ENCODE data around the gene NDUFB4. TPM values are rescaled to one million over a fixed set of nuclear protein-coding genes. Genes with fewer than 3 reads are reported as not detected.

Gene NDUFB4
- total RNA-seq, 1 donor from 2014 or later = 165 TPM

GRCh38 chr3:120555657-120556509, 40.3 kb upstream of the NDUFB4 start:
- Mint-ChIP-seq H3K36me3 (ENCODE audit: insufficient read depth) (no peaks in the 10 kb centered on the region), H3K27ac (no peak overlapping the region), H3K9me3 (ENCODE audit: low read depth) (no peaks in the 10 kb centered on the region), H3K4me1 (ENCODE audit: low read depth) (peaks cover 12% of the 10 kb centered on the region), H3K27me3 (no peaks in the 10 kb centered on the region), H3K4me3 (ENCODE audit: low read depth) (no peak overlapping the region)
- DNase-seq (ENCODE audit: low spot score, unreplicated experiment) = no peak
- TF ChIP-seq CTCF (IDR thresholded peaks at IDR 0.05; ENCODE audit: unreplicated experiment) = no peak

GRCh38 chr3:120557115-120557514, 39.0 kb upstream of the NDUFB4 start:
- Mint-ChIP-seq H3K27ac (no peak overlapping the region), H3K4me3 (ENCODE audit: low read depth) (no peak overlapping the region), H3K27me3 (peaks cover 2% of the 10 kb centered on the region), H3K9me3 (ENCODE audit: low read depth) (no peaks in the 10 kb centered on the region), H3K36me3 (ENCODE audit: insufficient read depth) (no peaks in the 10 kb centered on the region), H3K4me1 (ENCODE audit: low read depth) (peaks cover 14% of the 10 kb centered on the region)
- no peak for TF ChIP-seq CTCF (IDR thresholded peaks at IDR 0.05; ENCODE audit: unreplicated experiment)
- DNase-seq (ENCODE audit: low spot score, unreplicated experiment) = no peak

GRCh38 chr3:120558771-120559241, 37.3 kb upstream of the NDUFB4 start:
- H3K36me3 Mint-ChIP-seq (ENCODE audit: insufficient read depth) = no peaks in the 10 kb centered on the region
- H3K27me3 Mint-ChIP-seq = peaks cover 2% of the 10 kb centered on the region
- H3K9me3 Mint-ChIP-seq (ENCODE audit: low read depth) = no peaks in the 10 kb centered on the region
- DNase-seq (ENCODE audit: low spot score, unreplicated experiment) = peak; percentile 80
- TF ChIP-seq CTCF (IDR thresholded peaks at IDR 0.05; ENCODE audit: unreplicated experiment) = peak; percentile 98
- H3K4me1 Mint-ChIP-seq (ENCODE audit: low read depth) = peaks cover 14% of the 10 kb centered on the region
- H3K27ac Mint-ChIP-seq = peak overlapping the region; percentile 81
- peak overlapping the region; percentile 73 for H3K4me3 Mint-ChIP-seq (ENCODE audit: low read depth)

GRCh38 chr3:120559242-120560061, 36.7 kb upstream of the NDUFB4 start:
- Mint-ChIP-seq H3K9me3 (ENCODE audit: low read depth) (no peaks in the 10 kb centered on the region), H3K4me3 (ENCODE audit: low read depth) (peak overlapping the region; percentile 59), H3K4me1 (ENCODE audit: low read depth) (peaks cover 14% of the 10 kb centered on the region), H3K27ac (peak overlapping the region; percentile 82), H3K27me3 (peaks cover 2% of the 10 kb centered on the region), H3K36me3 (ENCODE audit: insufficient read depth) (no peaks in the 10 kb centered on the region)
- no peak for TF ChIP-seq CTCF (IDR thresholded peaks at IDR 0.05; ENCODE audit: unreplicated experiment)
- DNase-seq (ENCODE audit: low spot score, unreplicated experiment) = no peak
